GM23248 (cell line): ENCODE measurements around the gene ZNF567. TPM values are rescaled to one million over a fixed set of nuclear protein-coding genes. Genes with fewer than 3 reads are reported as not detected.
A peak's percentile ranks its signal among the peaks of the same experiment; 100 is the strongest.
"Not testable (repeated sequence)": the region's sequence is repeated elsewhere in the genome, so short reads cannot be mapped to it uniquely, and the experiment has no call there.

Source experiments
- DNase-seq: peaks from one replicate; pipeline ENCODE4 v3.0.0-alpha.2; 2015
- H2AFZ ChIP-seq: fragments of 200-600 bp; sonication (generic); 2 replicates; pipeline ENCODE4 v1.6.1; 2016; ENCODE audit warnings: antibody characterized with exemption
- H3F3A ChIP-seq: fragments of 200-600 bp; sonication (generic); 2 replicates; pipeline ENCODE4 v1.6.1; 2016; ENCODE audit warnings: mild to moderate bottlenecking, antibody characterized with exemption, mixed run types; ENCODE audit not compliant: insufficient read depth
- H3K27ac ChIP-seq: fragments of 200-600 bp; sonication (generic); 2 replicates; pipeline ENCODE4 v1.5.1; 2016; ENCODE audit warnings: mild to moderate bottlenecking
- H3K27me3 ChIP-seq: fragments of 200-600 bp; sonication (generic); replicated peaks from 2 replicates; pipeline ENCODE4 v1.6.1; 2016; ENCODE audit warnings: mild to moderate bottlenecking; ENCODE audit not compliant: insufficient read depth
- H3K36me3 ChIP-seq: fragments of 200-600 bp; sonication (generic); 2 replicates; pipeline ENCODE4 v1.6.1; 2016; ENCODE audit warnings: low read depth, mild to moderate bottlenecking
- H3K4me1 ChIP-seq: fragments of 200-600 bp; sonication (generic); 2 replicates; pipeline ENCODE4 v1.6.1; 2016; ENCODE audit warnings: mild to moderate bottlenecking; ENCODE audit not compliant: insufficient read depth
- H3K4me2 ChIP-seq: fragments of 200-600 bp; sonication (generic); one replicate; pipeline ENCODE4 v1.6.1; 2016; ENCODE audit warnings: mild to moderate bottlenecking; ENCODE audit not compliant: unreplicated experiment
- H3K4me3 ChIP-seq: fragments of 200-600 bp; sonication (generic); 2 replicates; pipeline ENCODE4 v1.5.1; 2016; ENCODE audit warnings: mild to moderate bottlenecking
- H3K79me2 ChIP-seq: fragments of 200-600 bp; sonication (generic); 2 replicates; pipeline ENCODE4 v1.6.1; 2016; ENCODE audit warnings: mild to moderate bottlenecking; ENCODE audit not compliant: insufficient read depth
- H3K9ac ChIP-seq: fragments of 200-600 bp; sonication (generic); 2 replicates; pipeline ENCODE4 v1.6.1; 2016; ENCODE audit warnings: mild to moderate bottlenecking
- H3K9me2 ChIP-seq: fragments of 200-600 bp; sonication (generic); 2 replicates; pipeline ENCODE4 v1.6.1; 2016; ENCODE audit warnings: mixed run types, mild to moderate bottlenecking, moderate library complexity; ENCODE audit not compliant: insufficient read depth
- H3K9me3 ChIP-seq: fragments of 200-600 bp; sonication (generic); one replicate; pipeline ENCODE4 v1.6.1; 2017; ENCODE audit warnings: low read depth
- H4K20me1 ChIP-seq: fragments of 200-600 bp; sonication (generic); 2 replicates; pipeline ENCODE4 v1.6.0; 2016; ENCODE audit not compliant: insufficient read depth
- EZH2 ChIP-seq: fragments of 200-600 bp; sonication (generic); IDR thresholded peaks from 2 replicates; pipeline ENCODE4 v1.6.1; 2018; ENCODE audit warnings: antibody characterized with exemption, mild to moderate bottlenecking; ENCODE audit not compliant: insufficient read depth, poor library complexity, severe bottlenecking
- EZH2phosphoT487 ChIP-seq: fragments of 200-600 bp; sonication (generic); IDR thresholded peaks from 2 replicates; pipeline ENCODE4 v1.6.1; 2018; ENCODE audit warnings: antibody characterized with exemption, moderate library complexity, mild to moderate bottlenecking, low read depth; ENCODE audit not compliant: insufficient read depth
- WGBS, 2 experiments: methylation state at CpG; one replicate each; pipeline ENCODE4 v1.1.6; 2015 to 2017; ENCODE audit warnings: low lambda C conversion rate in 2 of 2, low coverage in 1 of 2; ENCODE audit errors: missing lambda C conversion rate in 2 of 2; 5-methylcytosine and 5-hydroxymethylcytosine counted together
- in situ Hi-C: fragments of 300-500 bp; cut with MboI; formaldehyde crosslinking; loops from 2 replicates; pipeline ENCODE4 v1.15.0; 2020
- polyA plus RNA-seq: library from polyadenylated mRNA; unstranded; fragments of >200 nt; fragmentation: Nextera tagmentation; extraction: Ambion mirVana; gene quantifications from 2 replicates; pipeline ENCODE4 v1.2.1, GENCODE V29; 2016
- total RNA-seq: library from RNA; depleted of rRNA; stranded (reverse); fragments of >200 nt; shearing (Covaris generic); gene quantifications from 2 replicates; pipeline ENCODE4 v1.2.3, GENCODE V29; 2014

Gene ZNF567
- total and polyA plus RNA-seq, 2 experiments from 2014 or later, result 3.2 to 6.1 TPM

DNA sequence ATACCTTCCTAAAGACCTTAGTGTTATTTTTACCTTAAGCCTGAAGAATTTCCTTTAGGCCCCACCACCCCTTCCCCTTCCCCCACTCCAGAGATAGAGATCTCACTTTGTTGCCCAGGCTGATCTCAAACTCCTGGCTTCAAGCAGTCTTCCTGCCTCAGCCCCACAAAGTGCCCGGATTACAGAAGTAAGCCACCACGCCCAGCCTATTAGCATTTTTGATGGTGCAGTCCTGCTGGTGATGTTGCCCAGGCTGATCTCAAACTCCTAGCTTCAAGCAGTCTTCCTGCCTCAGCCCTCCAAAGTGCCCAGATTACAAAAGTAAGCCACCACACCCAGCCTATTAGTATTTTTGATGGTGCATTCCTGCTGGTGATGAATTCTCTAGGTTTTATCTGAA lies 22.0 kb downstream of the ZNF567 start:
- no peak overlapping the region for H2AFZ ChIP-seq
- H4K20me1 ChIP-seq, result no peaks in the 10 kb centered on the region
- H3K9me2 ChIP-seq, result no peaks in the 10 kb centered on the region
- in situ Hi-C loops, result no loop called here
- H3K36me3 ChIP-seq, result peaks cover 76% of the 10 kb centered on the region
- H3K79me2 ChIP-seq, result peaks cover 82% of the 10 kb centered on the region
- no peak for DNase-seq
- no peaks in the 10 kb centered on the region for H3K27me3 ChIP-seq
- H3K4me3 ChIP-seq, result no peak overlapping the region
- WGBS, 2 experiments, result 25 to 28% methylated on average over 2 of the region's 2 CpGs
- no peak overlapping the region for H3K27ac ChIP-seq
- TF ChIP-seq EZH2phosphoT487 (no peak), EZH2 (no peak)
- H3K9me3 ChIP-seq, result peaks cover 4% of the 10 kb centered on the region
- no peaks in the 10 kb centered on the region for H3K4me1 ChIP-seq
- no peak overlapping the region for H3K9ac ChIP-seq
- no peak overlapping the region for H3K4me2 ChIP-seq
- H3F3A ChIP-seq, result no peaks in the 10 kb centered on the region; the same call in 1 of the 2 replicates

GRCh38 chr19:36719687-36720556 lies 32.5 kb downstream of the ZNF567 start:
- 97 to 98% methylated on average over 10 of the region's 10 CpGs for WGBS, 2 experiments
- in situ Hi-C loops, result no loop called here
- Histone ChIP-seq H3K4me3 (no peak overlapping the region), H3K9me2 (no peaks in the 10 kb centered on the region), H3K79me2 (no peaks in the 10 kb centered on the region), H3K36me3 (peaks cover 82% of the 10 kb centered on the region), H3K9ac (no peak overlapping the region), H3F3A (peaks cover 22% of the 10 kb centered on the region), H3K27me3 (no peaks in the 10 kb centered on the region), H3K4me1 (no peaks in the 10 kb centered on the region), H4K20me1 (no peaks in the 10 kb centered on the region), H3K27ac (no peak overlapping the region), H3K4me2 (no peak overlapping the region), H2AFZ (no peak overlapping the region), H3K9me3 (peaks cover 55% of the 10 kb centered on the region)
- TF ChIP-seq EZH2phosphoT487 (no peak), EZH2 (no peak)
- peak; percentile 22 for DNase-seq

DNA sequence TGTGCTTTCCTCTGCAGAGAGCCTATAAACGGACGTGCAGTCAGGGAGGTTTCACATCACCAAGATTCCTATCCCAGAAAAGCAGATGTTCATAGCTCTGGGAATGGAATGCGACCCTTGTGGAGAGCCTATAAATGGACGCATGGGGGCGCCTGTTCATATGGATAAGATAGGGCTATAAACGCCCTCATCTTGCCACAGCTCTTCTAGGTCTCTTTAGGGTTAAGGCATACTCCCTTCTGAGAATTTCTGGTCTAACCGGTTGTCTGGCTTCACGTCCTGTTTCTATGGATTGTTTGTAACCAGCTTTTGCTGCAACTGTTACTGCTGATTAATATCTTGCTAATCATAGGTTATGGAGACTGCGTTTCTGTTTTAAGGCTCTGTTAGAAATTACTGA lies 48.8 kb downstream of the ZNF567 start:
- H3F3A ChIP-seq, H3K4me3 ChIP-seq, H4K20me1 ChIP-seq, DNase-seq, H3K79me2 ChIP-seq, in situ Hi-C loops, H3K9me2 ChIP-seq, H3K27me3 ChIP-seq, H3K36me3 ChIP-seq, H3K4me1 ChIP-seq, H3K9ac ChIP-seq, H3K27ac ChIP-seq, H2AFZ ChIP-seq, H3K9me3 ChIP-seq, H3K4me2 ChIP-seq: not testable (repeated sequence)
- 38 to 39% methylated on average over 9 of the region's 9 CpGs for WGBS, 2 experiments

DNA sequence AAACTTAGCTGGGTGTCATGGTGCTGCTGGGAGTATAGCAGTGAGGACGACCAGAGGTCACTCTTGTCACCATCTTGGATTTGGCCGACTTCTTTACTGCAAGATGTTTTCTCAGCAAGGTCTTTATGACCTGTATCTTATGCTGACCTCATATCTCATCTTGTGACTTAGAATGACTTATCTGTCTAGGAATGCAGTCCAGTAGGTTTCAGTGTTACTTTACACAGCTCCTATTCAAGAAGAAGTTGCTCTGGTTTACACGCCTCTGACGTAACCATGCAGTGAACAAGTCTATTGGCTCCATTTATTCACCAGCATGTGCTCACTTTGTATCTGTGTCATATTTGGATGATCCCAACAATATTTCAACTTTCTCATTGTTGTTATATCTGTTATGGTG lies 58.5 kb downstream of the ZNF567 start:
- Histone ChIP-seq H3K9me3 (peaks cover 8% of the 10 kb centered on the region), H3K36me3 (peaks cover 45% of the 10 kb centered on the region), H3K79me2 (no peaks in the 10 kb centered on the region), H3K9me2 (no peaks in the 10 kb centered on the region), H2AFZ (no peak overlapping the region), H3K4me3 (no peak overlapping the region), H3K27ac (no peak overlapping the region), H3K4me2 (no peak overlapping the region), H3K4me1 (no peaks in the 10 kb centered on the region), H4K20me1 (no peaks in the 10 kb centered on the region), H3K9ac (no peak overlapping the region), H3K27me3 (no peaks in the 10 kb centered on the region), H3F3A (no peaks in the 10 kb centered on the region)
- DNase-seq, result no peak
- 96 to 100% methylated on average over 4 of the region's 4 CpGs for WGBS, 2 experiments
- in situ Hi-C loops, result no loop called here
- no peak for TF ChIP-seq EZH2phosphoT487
- no peak for TF ChIP-seq EZH2
